ENCODE results near the gene SLC16A2.
"Not testable (repeated sequence)": the region's sequence is repeated elsewhere in the genome, so short reads cannot be mapped to it uniquely, and the experiment has no call there.

The SLC16A2 gene

GRCh38 chrX:74507191-74507590 is 85.9 kb downstream of the SLC16A2 start:
- no peak for DNase-seq (ENCODE audit: low read depth)

DNA sequence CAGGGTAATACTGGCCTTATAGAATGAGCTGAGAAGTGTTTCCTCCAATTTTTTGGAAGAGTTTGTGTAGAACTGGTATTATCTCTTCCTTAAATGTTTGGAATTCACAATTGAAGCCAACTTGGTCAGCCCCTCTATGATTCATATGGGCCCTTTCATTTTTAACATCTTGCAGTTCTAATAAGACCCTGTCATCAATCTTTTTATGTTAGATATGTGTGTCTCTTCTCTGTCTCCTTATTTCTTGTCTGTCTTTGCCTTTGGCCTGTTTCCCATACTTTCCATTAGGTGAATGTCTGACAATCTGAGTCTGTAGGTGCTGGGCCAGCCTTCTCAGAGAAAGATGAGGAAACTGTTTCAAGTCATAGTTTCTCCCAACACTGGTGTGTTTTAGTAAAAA is 88.7 kb downstream of the SLC16A2 start:
- no peak for DNase-seq (ENCODE audit: low read depth)

DNA sequence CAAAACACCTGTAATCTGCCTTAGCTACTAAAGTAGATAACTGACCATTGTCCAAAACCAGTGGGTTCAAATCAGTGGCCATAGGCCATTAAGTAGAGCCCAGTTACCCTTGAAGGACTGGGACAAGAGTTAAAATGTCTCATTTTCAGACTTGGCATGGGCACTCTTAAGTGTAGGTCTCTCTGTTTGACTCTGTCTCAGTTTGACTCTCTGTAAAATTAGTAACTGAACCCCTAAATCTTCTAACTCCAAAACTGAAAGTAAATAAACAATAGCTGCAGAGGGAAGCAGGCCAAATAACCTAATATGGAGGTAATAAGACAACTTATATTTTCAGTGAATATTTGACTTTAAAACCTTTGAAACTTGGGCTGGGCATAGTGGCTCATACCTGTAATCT is 89.1 kb downstream of the SLC16A2 start:
- no peak for DNase-seq (ENCODE audit: low read depth)

DNA sequence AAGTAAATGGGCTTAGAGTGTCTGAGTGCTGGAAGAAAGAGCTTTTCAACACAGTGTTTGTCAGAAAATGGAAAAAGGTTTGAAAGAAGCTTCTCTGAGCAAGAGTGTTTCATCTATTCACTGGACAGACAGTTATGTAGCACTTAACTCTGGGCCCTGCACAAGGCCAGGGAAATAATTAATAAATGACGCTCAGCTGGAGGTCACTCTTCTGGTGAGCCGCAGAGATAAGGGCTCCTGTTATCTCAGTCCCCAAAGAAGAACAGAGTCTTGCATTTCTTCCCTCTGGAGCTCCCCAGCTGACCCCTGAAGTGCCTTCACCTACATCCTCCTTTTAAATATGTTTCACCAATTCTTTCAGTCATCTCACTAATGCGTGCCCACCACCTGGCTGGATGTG is 90.4 kb downstream of the SLC16A2 start:
- DNase-seq (ENCODE audit: low read depth): no peak

DNA sequence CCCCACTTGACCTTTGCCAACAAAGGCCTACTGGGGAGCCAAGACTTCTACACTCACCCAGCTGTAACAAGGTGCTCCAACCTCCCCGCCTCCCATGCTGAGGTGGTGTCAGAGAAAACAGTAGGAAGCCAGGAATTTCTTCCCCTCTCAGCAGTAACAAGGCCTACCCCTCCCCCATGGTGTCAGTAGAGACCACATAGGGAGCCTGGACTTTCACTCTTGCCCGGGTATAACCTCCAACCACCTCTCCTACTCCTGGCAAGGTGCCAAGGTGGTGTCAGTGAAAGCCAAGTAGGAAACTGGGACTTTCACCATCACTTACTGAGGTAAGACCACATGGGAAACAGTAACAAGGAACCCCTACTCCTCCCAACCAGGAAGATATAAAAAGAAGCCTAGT is 93.1 kb downstream of the SLC16A2 start:
- no peak for DNase-seq (ENCODE audit: low read depth)

DNA sequence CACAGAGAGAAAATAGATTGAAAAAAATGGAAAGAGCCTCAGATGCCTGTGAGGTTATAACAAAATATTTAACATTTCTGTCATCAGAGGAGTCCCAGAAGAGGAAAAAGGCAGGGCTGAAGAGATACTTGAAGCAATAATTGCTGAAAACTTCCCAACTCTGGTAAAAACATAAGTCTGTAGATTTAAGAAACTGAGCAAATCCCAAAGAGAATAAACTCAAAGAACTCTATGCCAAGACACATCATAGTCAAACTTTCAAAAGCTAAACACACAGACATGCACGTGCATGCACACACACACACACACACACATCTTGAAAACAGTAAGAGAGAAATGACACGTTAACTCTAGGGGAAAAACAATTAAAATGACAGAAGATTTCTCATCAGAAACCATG is 94.1 kb downstream of the SLC16A2 start:
- no peak for DNase-seq (ENCODE audit: low read depth)

GRCh38 chrX:74516013-74516412 is 94.7 kb downstream of the SLC16A2 start:
- DNase-seq (ENCODE audit: low read depth): not testable (repeated sequence)

GRCh38 chrX:74519870-74520269 is 98.6 kb downstream of the SLC16A2 start:
- no peak for DNase-seq (ENCODE audit: low read depth)

GRCh38 chrX:74520291-74520690 is 99.0 kb downstream of the SLC16A2 start:
- no peak for DNase-seq (ENCODE audit: low read depth)

DNA sequence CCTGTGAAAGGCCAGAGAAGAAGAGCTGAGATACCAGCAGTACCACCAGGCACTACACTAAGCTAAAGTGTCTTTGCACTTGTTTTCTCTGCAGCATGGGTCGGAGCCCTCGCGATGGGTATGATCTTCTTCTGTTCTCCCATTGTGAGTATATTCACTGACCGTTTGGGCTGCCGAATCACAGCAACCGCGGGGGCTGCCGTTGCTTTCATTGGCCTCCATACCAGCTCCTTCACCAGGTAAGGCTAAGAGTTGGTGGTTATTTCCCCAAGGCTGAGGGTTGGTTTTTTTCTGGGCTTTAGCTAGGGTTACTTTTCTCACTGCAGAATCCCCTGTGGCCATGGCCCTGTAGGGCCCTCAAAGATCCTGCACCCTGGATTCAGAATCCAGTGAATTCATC is 99.6 kb downstream of the SLC16A2 start:
- DNase-seq (ENCODE audit: low read depth): no peak

GRCh38 chrX:74521961-74522751 is 100.9 kb downstream of the SLC16A2 start:
- DNase-seq (ENCODE audit: low read depth): no peak

DNA sequence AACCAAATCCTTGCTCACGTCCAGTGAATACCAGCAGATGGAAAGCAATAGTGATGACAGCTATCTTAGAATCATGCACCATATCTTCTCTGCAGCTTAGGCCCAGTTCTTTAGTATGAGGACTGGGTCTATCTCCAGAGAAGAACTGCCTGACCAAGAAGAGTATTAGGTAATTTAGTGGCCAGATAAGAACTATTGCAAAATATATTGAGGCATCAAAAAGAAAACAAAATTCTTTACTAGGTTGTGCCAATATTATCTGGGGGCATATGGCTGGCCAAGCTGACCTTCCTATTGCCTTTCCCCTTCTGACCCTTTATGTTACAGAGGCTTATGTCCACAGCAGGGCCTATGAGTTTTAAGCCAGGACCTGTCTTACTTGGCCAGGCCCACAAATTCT is 101.9 kb downstream of the SLC16A2 start:
- no peak for DNase-seq (ENCODE audit: low read depth)

GRCh38 chrX:74523870-74524735 is 102.8 kb downstream of the SLC16A2 start:
- DNase-seq (ENCODE audit: low read depth): no peak

- no peak for DNase-seq (ENCODE audit: low read depth)
These were observed 103.8 kb downstream of the SLC16A2 start for GRCh38 chrX:74525116-74525515.

DNA sequence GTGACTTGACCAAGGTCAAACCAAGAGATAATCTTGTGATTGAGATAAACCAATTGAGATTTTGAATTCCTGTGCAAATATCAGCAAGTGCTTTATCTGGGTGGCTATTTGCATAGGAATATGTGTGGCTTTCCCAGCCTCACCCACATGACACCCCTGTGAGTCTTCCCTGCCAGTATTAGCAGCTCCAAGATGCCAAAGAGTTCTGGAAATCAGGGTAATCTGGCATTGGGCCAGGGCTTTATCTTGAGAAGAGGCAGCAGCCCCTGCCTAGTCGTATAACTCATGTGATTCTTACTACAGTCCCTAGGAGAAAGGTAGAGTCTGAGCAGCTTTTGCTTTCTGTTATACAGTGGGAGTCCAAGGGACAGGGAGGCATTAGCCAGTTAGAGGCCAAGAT is 105.5 kb downstream of the SLC16A2 start:
- DNase-seq (ENCODE audit: low read depth): no peak

GRCh38 chrX:74527350-74527749 is 106.1 kb downstream of the SLC16A2 start:
- DNase-seq (ENCODE audit: low read depth): no peak

DNA sequence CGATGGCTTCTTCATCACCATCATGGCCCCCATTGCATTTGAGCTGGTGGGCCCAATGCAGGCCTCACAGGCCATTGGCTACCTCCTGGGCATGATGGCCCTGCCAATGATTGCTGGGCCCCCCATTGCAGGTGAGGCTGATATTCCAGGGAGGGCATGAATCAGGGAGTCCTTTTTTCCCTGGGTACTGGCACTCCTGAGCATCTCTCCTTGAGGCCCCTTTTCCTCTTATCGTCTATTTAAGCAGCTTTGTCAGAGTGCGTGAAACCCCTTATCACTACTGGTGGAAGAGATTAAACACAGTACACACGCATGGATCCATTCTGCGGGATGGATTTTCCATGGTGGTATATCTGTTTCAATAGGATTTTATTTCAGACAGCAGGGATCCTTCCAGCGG is 108.0 kb downstream of the SLC16A2 start:
- no peak for DNase-seq (ENCODE audit: low read depth)

- no peak for DNase-seq (ENCODE audit: low read depth)
These were observed 109.8 kb downstream of the SLC16A2 start for GRCh38 chrX:74531081-74531480.

DNA sequence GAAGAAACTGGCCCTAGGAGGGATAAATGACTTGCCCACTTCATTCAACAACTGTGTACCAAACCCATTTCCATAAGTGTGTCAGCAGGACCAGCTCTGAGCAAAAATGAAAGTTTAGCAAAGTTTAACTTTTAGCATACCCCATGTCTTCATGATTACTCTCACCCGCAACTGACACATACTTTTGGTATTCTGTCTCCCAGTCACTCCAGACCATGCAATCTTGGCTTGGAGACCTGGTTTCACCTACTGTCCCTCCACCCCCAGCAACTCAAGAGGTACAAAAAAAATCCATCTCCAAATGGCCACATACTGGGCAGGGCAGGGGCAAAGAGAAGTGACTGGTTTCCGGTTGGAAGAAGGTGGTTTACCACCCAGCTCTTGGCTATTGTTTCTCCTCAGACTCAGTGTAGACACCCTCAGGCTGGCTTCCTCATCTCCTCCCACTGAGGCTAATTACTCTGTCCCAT is 113.3 kb downstream of the SLC16A2 start:
- no peak for DNase-seq (ENCODE audit: low read depth)

DNA sequence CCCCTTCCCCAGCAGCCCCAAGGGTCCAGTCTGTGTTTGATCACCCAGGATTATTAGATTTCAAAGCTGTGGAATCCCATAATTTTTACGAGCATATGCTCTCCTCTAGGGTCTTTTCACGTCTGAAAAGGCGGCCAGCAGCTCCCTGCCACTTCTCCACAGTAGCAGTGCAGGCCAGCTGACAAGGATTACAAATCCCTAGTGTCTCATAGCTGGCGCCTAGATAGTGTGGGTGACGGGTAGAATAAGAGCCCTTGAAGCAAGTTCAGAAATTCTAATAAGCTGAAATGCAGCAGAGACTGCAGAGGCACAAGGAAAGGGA is 113.8 kb downstream of the SLC16A2 start:
- no peak for DNase-seq (ENCODE audit: low read depth)

- no peak for DNase-seq (ENCODE audit: low read depth)
These were observed 114.3 kb downstream of the SLC16A2 start for GRCh38 chrX:74535408-74536151.

DNA sequence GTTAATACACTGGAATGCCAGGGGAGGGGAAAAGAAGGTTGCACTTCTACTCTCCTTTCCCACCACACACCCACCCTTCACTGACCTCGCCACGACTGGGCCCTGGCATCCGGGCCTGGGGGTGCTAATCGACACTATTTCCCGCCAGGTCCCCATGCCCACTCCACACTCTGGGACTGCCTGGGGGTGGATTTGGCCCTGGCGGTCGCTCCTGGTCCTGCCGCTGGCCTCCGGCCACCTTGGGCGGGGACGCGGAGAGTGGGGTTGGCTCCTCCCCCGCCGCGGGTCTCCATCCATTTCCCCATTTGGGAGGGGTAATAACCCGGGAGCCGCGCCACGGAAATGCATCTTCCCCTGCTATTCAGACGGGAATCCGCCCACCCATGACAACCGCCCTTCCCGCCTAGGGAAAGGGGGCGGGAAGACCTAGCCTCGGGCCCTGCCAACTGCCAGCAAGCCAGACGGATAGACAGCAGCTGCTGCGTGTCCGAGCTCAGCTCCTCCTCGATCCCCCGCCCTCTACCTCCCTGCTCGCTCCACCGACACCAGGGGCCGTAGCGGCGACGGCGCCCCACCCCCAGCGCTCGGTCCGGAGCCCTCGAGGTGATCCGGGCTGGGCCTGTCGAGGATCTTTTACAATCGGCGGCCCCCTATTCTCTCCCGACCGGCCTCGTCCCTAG is 115.0 kb downstream of the SLC16A2 start:
- no peak for DNase-seq (ENCODE audit: low read depth)
